IMR-90 (cell line): ENCODE data around the gene FAM219A. TPM values are rescaled to one million over a fixed set of nuclear protein-coding genes. Genes with fewer than 3 reads are reported as not detected.

Experiments used
- ATAC-seq: fragments of 200-7000 bp; cut with Tn5 transposase; 2 replicates; pipeline ENCODE4 v1.9.1; 2020; ENCODE audit warnings: low read depth, mild to moderate bottlenecking, moderate library complexity
- BruUV-seq: library from RNA; stranded (reverse); fragments of 400-500 nt; replicated peaks from 2 replicates; lab custom pipeline; 2021; lab: Mats Ljungman, UMichigan
- CTCF ChIA-PET: fragments of 300-600 bp; formaldehyde crosslinking; extraction: SDS; loops from one replicate; lab custom pipeline; 2021; ENCODE audit warnings: antibody characterized with exemption; lab: Yijun Ruan, JAX
- POLR2A ChIA-PET: fragments of 300-600 bp; sonication (Branson Sonifier 250); formaldehyde crosslinking; loops from one replicate; lab custom pipeline; 2022; ENCODE audit warnings: antibody characterized with exemption; ENCODE audit not compliant: unreplicated experiment; lab: Charles Lee
- DNase-seq: peaks from one replicate; pipeline ENCODE4 v3.0.0; 2013
- H2AFZ ChIP-seq: replicated peaks from 2 replicates; pipeline ENCODE3; 2013; ENCODE audit warnings: low read length, mild to moderate bottlenecking; ENCODE audit not compliant: poor library complexity
- H2AK5ac ChIP-seq: 2 replicates; pipeline ENCODE4 v1.6.1; 2013; ENCODE audit warnings: low read depth, low read length, inconsistent platforms
- H2AK9ac ChIP-seq: replicated peaks from 2 replicates; pipeline ENCODE3; 2013; ENCODE audit warnings: mild to moderate bottlenecking, low read depth, low read length, moderate library complexity; ENCODE audit not compliant: poor library complexity
- H2BK120ac ChIP-seq: 2 replicates; pipeline ENCODE4 v1.6.1; 2013; ENCODE audit warnings: low read depth, low read length, inconsistent platforms
- H2BK15ac ChIP-seq: 3 replicates; pipeline ENCODE4 v1.6.1; 2013; ENCODE audit warnings: low read depth, low read length, inconsistent platforms
- H2BK20ac ChIP-seq: 2 replicates; pipeline ENCODE4 v1.6.1; 2013; ENCODE audit warnings: low read depth, mild to moderate bottlenecking, inconsistent platforms, low read length, moderate library complexity
- H2BK5ac ChIP-seq: 2 replicates; pipeline ENCODE4 v1.6.1; 2013; ENCODE audit warnings: mild to moderate bottlenecking, low read depth, low read length, inconsistent platforms; ENCODE audit not compliant: poor library complexity, severe bottlenecking
- H3K14ac ChIP-seq: replicated peaks from 2 replicates; pipeline ENCODE4 v1.6.1; 2013; ENCODE audit warnings: low read depth, low read length, inconsistent platforms
- H3K18ac ChIP-seq: 2 replicates; pipeline ENCODE4 v1.6.1; 2013; ENCODE audit warnings: low read depth, low read length, control low read depth
- H3K23ac ChIP-seq: 2 replicates; pipeline ENCODE4 v1.6.1; 2013; ENCODE audit warnings: low read depth, low read length, inconsistent platforms
- H3K27ac ChIP-seq: 2 replicates; pipeline ENCODE4 v1.5.1; 2013; ENCODE audit warnings: mild to moderate bottlenecking, control low read depth, low read length; ENCODE audit not compliant: insufficient read depth
- H3K27me3 ChIP-seq: 2 replicates; pipeline ENCODE4 v1.6.1; 2013; ENCODE audit warnings: low read length; ENCODE audit not compliant: control insufficient read depth, insufficient read depth
- H3K36me3 ChIP-seq: 2 replicates; pipeline ENCODE4 v1.6.1; 2013; ENCODE audit warnings: low read length, mixed read lengths; ENCODE audit not compliant: control insufficient read depth, insufficient read depth
- H3K4ac ChIP-seq: 2 replicates; pipeline ENCODE4 v1.6.1; 2013; ENCODE audit warnings: low read depth, low read length, inconsistent platforms
- H3K4me1 ChIP-seq: 2 replicates; pipeline ENCODE4 v1.6.1; 2013; ENCODE audit warnings: low read length, mixed read lengths; ENCODE audit not compliant: control insufficient read depth, insufficient read depth
- H3K4me2 ChIP-seq: 2 replicates; pipeline ENCODE4 v1.6.1; 2013; ENCODE audit warnings: low read depth, mild to moderate bottlenecking, control low read depth, low read length, moderate library complexity
- H3K4me3 ChIP-seq: 2 replicates; pipeline ENCODE4 v1.5.1; 2013; ENCODE audit warnings: low read depth, mild to moderate bottlenecking, control low read depth, low read length, moderate library complexity; ENCODE audit not compliant: insufficient read depth
- H3K56ac ChIP-seq: 2 replicates; pipeline ENCODE4 v1.6.1; 2013; ENCODE audit warnings: low read length, inconsistent platforms; ENCODE audit not compliant: insufficient read depth; ENCODE audit errors: extremely low read depth
- H3K79me1 ChIP-seq, 2 experiments: 2 replicates each; pipeline ENCODE4 v1.6.1; 2013; ENCODE audit warnings: low read length in 2 of 2, inconsistent platforms in 1 of 2, low read depth in 1 of 2
- H3K9ac ChIP-seq: 2 replicates; pipeline ENCODE4 v1.6.1; 2013; ENCODE audit warnings: low read depth, low read length, control low read depth
- H3K9me1 ChIP-seq: 2 replicates; pipeline ENCODE4 v1.6.1; 2013; ENCODE audit warnings: low read length, inconsistent platforms; ENCODE audit not compliant: insufficient read depth
- H3K9me3 ChIP-seq: 2 replicates; pipeline ENCODE4 v1.6.1; 2013; ENCODE audit warnings: low read length; ENCODE audit not compliant: control insufficient read depth, insufficient read depth
- H4K20me1 ChIP-seq: 2 replicates; pipeline ENCODE4 v1.6.1; 2013; ENCODE audit warnings: low read length, inconsistent platforms; ENCODE audit not compliant: insufficient read depth
- H4K5ac ChIP-seq: 2 replicates; pipeline ENCODE4 v1.6.1; 2013; ENCODE audit warnings: mild to moderate bottlenecking, low read depth, low read length, control low read depth
- H4K8ac ChIP-seq, 2 experiments: 2 replicates each; pipeline ENCODE4 v1.6.1; 2013; ENCODE audit warnings: low read depth in 2 of 2, low read length in 2 of 2, control low read depth in 1 of 2, inconsistent platforms in 1 of 2
- H4K91ac ChIP-seq: 2 replicates; pipeline ENCODE4 v1.6.1; 2013; ENCODE audit warnings: low read depth, low read length, inconsistent platforms; ENCODE audit not compliant: insufficient read depth
- BHLHE40 ChIP-seq: fragments of 150-350 bp; IDR thresholded peaks from 2 replicates; pipeline ENCODE4 v1.6.1; 2016; ENCODE audit warnings: mild to moderate bottlenecking, low read depth, low read length
- CEBPB ChIP-seq: IDR thresholded peaks from 2 replicates; pipeline ENCODE4 v1.6.1; 2012; ENCODE audit warnings: low read depth, low read length, improper control_type of control experiment
- FOS ChIP-seq: fragments of 150-350 bp; IDR thresholded peaks from 2 replicates; pipeline ENCODE4 v1.6.1; 2016; ENCODE audit warnings: low read depth, low read length
- MAZ ChIP-seq: IDR thresholded peaks from 2 replicates; pipeline ENCODE4 v1.6.1; 2012; ENCODE audit warnings: low read depth, mild to moderate bottlenecking, low read length, improper control_type of control experiment, moderate library complexity, borderline replicate concordance
- NFE2L2 ChIP-seq: fragments of 150-350 bp; IDR thresholded peaks from 2 replicates; pipeline ENCODE4 v1.6.1; 2016; ENCODE audit warnings: low read depth, mild to moderate bottlenecking, low read length
- POLR2A ChIP-seq: IDR thresholded peaks from 2 replicates; pipeline ENCODE4 v1.6.1; 2012; ENCODE audit warnings: mild to moderate bottlenecking, low read depth, low read length
- RAD21 ChIP-seq: IDR thresholded peaks from 2 replicates; pipeline ENCODE4 v1.6.1; 2012; ENCODE audit warnings: low read length, improper control_type of control experiment
- RFX5 ChIP-seq: IDR thresholded peaks from 2 replicates; pipeline ENCODE4 v1.8.0; 2012; ENCODE audit warnings: low read depth, mild to moderate bottlenecking, low read length, moderate library complexity
- WGBS, 2 experiments: methylation state at CpG; one replicate each; pipeline versions ENCODE4 v1.1.5 to v1.1.7; 2013; ENCODE audit warnings: missing lambda C conversion rate in 2 of 2; ENCODE audit not compliant: insufficient read length in 1 of 2; ENCODE audit errors: extremely low coverage in 2 of 2; 5-methylcytosine and 5-hydroxymethylcytosine counted together
- dilution Hi-C: fragments of 300-500 bp; cut with HindIII; formaldehyde crosslinking; loops from one replicate; pipeline ENCODE4 v1.14.3; 2018; ENCODE audit warnings: low sequenced_read_pairs; ENCODE audit not compliant: unreplicated experiment
- in situ Hi-C: fragments of 300-500 bp; cut with MboI; formaldehyde crosslinking; loops from 3 replicates; pipeline ENCODE4 v1.14.3; 2019; ENCODE audit warnings: low sequenced_read_pairs, inconsistent platforms, mixed read lengths
- intact Hi-C: fragments of 100-400 bp; cut with micrococcal nuclease; formaldehyde crosslinking; loops from 2 replicates; pipeline ENCODE4 v1.10.0; 2022
- polyA plus RNA-seq, 3 experiments: library from polyadenylated mRNA; depleted of rRNA; stranded (reverse); fragments of >200 nt; gene quantifications; 2 replicates each; pipeline ENCODE4 v1.2.3, GENCODE V29; 2012; ENCODE audit warnings: low replicate concordance in 1 of 3
- total RNA-seq: library from RNA; depleted of rRNA; stranded (reverse); fragments of >200 nt; gene quantifications from 2 replicates; pipeline ENCODE4 v1.2.3, GENCODE V29; 2012

FAM219A gene
- total and polyA plus RNA-seq, 2 of the 4 experiments (the other 2 are of a cell fraction): 4.8 to 20.8 TPM

DNA sequence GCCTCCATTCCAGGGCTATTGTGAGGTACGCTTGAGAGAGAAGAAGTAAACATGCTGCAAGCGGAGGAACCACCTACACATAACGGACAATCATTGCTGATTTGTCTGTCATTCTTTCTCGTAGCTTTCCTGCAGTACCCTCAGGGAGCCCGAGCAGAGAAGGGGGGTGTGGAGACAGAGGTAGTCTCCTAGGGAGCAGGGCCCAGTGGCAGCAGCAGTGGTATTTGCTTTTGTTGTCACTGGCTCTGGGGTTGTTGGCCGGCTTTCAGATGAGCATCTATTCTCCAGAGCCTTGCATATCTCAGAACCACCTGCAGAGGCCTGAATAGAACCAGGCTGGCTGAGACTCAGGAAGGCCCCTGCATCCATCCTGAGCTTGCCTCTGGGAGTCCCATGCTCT is 44.5 kb upstream of the FAM219A start:
- H3K79me1 ChIP-seq: no peaks in the 10 kb centered on the region
- no peaks in the 10 kb centered on the region for H3K9me3 ChIP-seq
- no CpG with 5 or more reads among the region's 6 CpGs for WGBS, 2 experiments
- H2BK5ac ChIP-seq: no peak overlapping the region
- H3K27me3 ChIP-seq: peaks cover 52% of the 10 kb centered on the region
- intact Hi-C loops: no loop called here
- no peak overlapping the region for H2AK9ac ChIP-seq
- no peak overlapping the region for H2AFZ ChIP-seq
- no peak overlapping the region for H3K18ac ChIP-seq
- no peaks in the 10 kb centered on the region; the same call in 1 of the 2 replicates for H4K20me1 ChIP-seq
- no peak overlapping the region for H2AK5ac ChIP-seq
- no peak overlapping the region for H3K9ac ChIP-seq
- H3K14ac ChIP-seq: no peak overlapping the region
- no peak overlapping the region for H3K4me3 ChIP-seq
- H2BK20ac ChIP-seq: no peak overlapping the region
- no peak overlapping the region for H3K56ac ChIP-seq
- TF ChIP-seq POLR2A (no peak), CEBPB (no peak), MAZ (no peak), FOS (no peak), NFE2L2 (no peak), RAD21 (no peak), BHLHE40 (no peak), RFX5 (no peak)
- H2BK120ac ChIP-seq: no peak overlapping the region
- ATAC-seq: no peak
- no peak overlapping the region for H3K4me2 ChIP-seq
- no peak overlapping the region for H4K8ac ChIP-seq
- no peaks in the 10 kb centered on the region for H3K9me1 ChIP-seq
- H3K36me3 ChIP-seq: no peaks in the 10 kb centered on the region
- in situ Hi-C loops: no loop called here
- dilution Hi-C loops: no loop called here
- H3K27ac ChIP-seq: no peak overlapping the region
- no peak overlapping the region for H4K5ac ChIP-seq
- no peak overlapping the region for H3K23ac ChIP-seq
- ChIA-PET CTCF (interaction anchor here (2.5 kb wide), 1 partner anchor 99 kb away, joined by 13 read pairs; no protein-coding TSS in a partner anchor), POLR2A (no interaction called here)
- H2BK15ac ChIP-seq: no peak overlapping the region
- no TSS peak for BruUV-seq
- no peak overlapping the region for H4K91ac ChIP-seq
- DNase-seq: no peak
- H3K4me1 ChIP-seq: no peaks in the 10 kb centered on the region; the same call in 1 of the 2 replicates
- H3K4ac ChIP-seq: no peak overlapping the region
